Body of pancreas (tissue), 4 donors: Measurements from ENCODE around the gene KLHL29.

Experiments used
- POLR2A ChIP-seq, 3 donors: fragments of 450-650 bp; IDR thresholded peaks; one replicate each; pipeline ENCODE4 v1.6.1; 2016; ENCODE audit warnings: antibody characterized with exemption in 3 of 3, mild to moderate bottlenecking in 2 of 3
- TF ChIP-seq, protein P1 (sequence below), 7 experiments: fragments of 450-650 bp in 4 of 7; fragments of 200-600 bp in 3 of 7; sonication (generic) in 3 of 7; IDR thresholded peaks; one replicate each; pipeline ENCODE4 v1.5.1; 2016 to 2019; ENCODE audit warnings: antibody characterized with exemption in 7 of 7

DNA sequence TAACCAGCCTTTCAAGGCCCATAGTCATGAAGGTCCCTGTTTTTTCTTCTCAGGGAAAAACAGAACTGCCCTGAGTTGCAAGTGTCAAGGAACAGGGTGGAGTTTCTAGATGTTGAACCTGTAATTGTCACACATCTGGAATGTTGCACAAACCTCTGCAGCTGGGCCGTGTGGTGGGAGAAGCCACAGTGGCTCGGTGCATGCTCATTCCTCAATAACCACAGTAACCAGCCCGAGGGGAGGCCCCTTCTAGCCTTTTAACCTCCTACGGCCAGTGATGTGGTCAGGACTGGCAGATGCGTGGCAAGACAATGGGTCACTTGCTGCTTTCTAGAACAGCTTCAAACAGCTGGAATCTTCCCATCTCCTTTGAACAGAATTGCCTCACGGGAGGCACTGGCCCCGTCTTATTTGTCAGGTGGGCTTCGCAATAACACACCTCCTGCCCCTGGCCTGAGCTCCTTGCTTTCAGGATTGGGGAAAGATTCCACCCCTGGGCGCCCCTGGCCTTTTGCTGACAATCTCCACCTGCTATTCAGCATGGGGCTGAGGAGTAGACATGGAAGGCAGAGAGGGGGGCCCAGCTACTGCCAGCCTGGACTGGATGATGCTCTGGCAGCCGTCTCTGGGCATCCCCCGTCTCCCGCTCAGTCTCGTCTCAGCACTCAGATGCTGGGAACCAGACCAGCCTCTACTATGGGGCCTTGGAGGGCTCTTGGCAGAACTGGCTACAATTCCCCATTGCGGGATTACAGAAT, 102.9 kb downstream of the KLHL29 start:
- TF ChIP-seq, protein P1, sequence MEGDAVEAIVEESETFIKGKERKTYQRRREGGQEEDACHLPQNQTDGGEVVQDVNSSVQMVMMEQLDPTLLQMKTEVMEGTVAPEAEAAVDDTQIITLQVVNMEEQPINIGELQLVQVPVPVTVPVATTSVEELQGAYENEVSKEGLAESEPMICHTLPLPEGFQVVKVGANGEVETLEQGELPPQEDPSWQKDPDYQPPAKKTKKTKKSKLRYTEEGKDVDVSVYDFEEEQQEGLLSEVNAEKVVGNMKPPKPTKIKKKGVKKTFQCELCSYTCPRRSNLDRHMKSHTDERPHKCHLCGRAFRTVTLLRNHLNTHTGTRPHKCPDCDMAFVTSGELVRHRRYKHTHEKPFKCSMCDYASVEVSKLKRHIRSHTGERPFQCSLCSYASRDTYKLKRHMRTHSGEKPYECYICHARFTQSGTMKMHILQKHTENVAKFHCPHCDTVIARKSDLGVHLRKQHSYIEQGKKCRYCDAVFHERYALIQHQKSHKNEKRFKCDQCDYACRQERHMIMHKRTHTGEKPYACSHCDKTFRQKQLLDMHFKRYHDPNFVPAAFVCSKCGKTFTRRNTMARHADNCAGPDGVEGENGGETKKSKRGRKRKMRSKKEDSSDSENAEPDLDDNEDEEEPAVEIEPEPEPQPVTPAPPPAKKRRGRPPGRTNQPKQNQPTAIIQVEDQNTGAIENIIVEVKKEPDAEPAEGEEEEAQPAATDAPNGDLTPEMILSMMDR (IDR thresholded peaks at IDR 0.05), result no peak
- TF ChIP-seq POLR2A (IDR thresholded peaks at IDR 0.05), result no peak
